Sigmoid colon (tissue), 7 donors: Measurements from ENCODE around the gene TEX28. TPM values are rescaled to one million over a fixed set of nuclear protein-coding genes. Genes with fewer than 3 reads are reported as not detected.
"Not testable (repeated sequence)": the region's sequence is repeated elsewhere in the genome, so short reads cannot be mapped to it uniquely, and the experiment has no call there.

Experiments used
- DNase-seq: peaks from one replicate; pipeline ENCODE4 v3.0.0-alpha.2; 2019
- H3K27ac ChIP-seq, 4 donors: fragments of 200-600 bp; sonication (generic); one replicate each; pipeline ENCODE4 v1.5.1; 2016 to 2019; ENCODE audit warnings: mild to moderate bottlenecking in 1 of 4
- H3K27me3 ChIP-seq, 3 donors: fragments of 200-600 bp; sonication (generic); one replicate each; pipeline ENCODE4 v1.5.1; 2019; ENCODE audit warnings: mild to moderate bottlenecking in 1 of 3
- H3K36me3 ChIP-seq, 4 donors: fragments of 200-600 bp; sonication (generic); one replicate each; pipeline ENCODE4 v1.5.1; 2016 to 2019
- H3K4me1 ChIP-seq, 4 donors: fragments of 200-600 bp; sonication (generic); one replicate each; pipeline ENCODE4 v1.5.1; 2017 to 2019
- H3K4me3 ChIP-seq, 4 donors: fragments of 200-600 bp; sonication (generic); one replicate each; pipeline ENCODE4 v1.5.1; 2017 to 2019; ENCODE audit warnings: mild to moderate bottlenecking in 2 of 4, moderate library complexity in 1 of 4
- H3K9me3 ChIP-seq, 4 donors: fragments of 200-600 bp in 3 of 4; sonication (generic) in 3 of 4; one replicate each; pipeline versions ENCODE4 v1.5.1 to v1.6.1; 2013 to 2019
- WGBS, 2 donors: extraction: QIAGEN DNeasy Blood & Tissue Kit; methylation state at CpG; one replicate each; pipeline ENCODE4 v1.1.7; 2013; 5-methylcytosine and 5-hydroxymethylcytosine counted together
- intact Hi-C: fragments of 100-400 bp; cut with DNase I; formaldehyde crosslinking; loops from one replicate; pipeline ENCODE4 v1.15.1; 2023
- polyA plus RNA-seq, 3 donors: library from polyadenylated mRNA; stranded (reverse); fragments of 200-250 nt; gene quantifications; one replicate each; pipeline ENCODE4 v1.2.3, GENCODE V29; 2013
- total RNA-seq, 4 donors: library from RNA; depleted of rRNA; stranded (reverse); fragments of >200 nt; gene quantifications; one replicate each; pipeline ENCODE4 v1.1.0, GENCODE V29; 2016
- donor health status: healthy with polysubstance abuse.
- donor health status: Bipolar disorder and iron deficiency.
- donor health status: healthy.

Gene TEX28
- total and polyA plus RNA-seq, 7 donors: not detected

GRCh38 chrX:154248076-154248475, 46.8 kb downstream of the TEX28 start:
- H3K4me3 ChIP-seq, H3K9me3 ChIP-seq, H3K27me3 ChIP-seq, DNase-seq, intact Hi-C loops, H3K4me1 ChIP-seq, H3K27ac ChIP-seq, H3K36me3 ChIP-seq: not testable (repeated sequence)
- WGBS, 2 donors: no CpG with 5 or more reads among the region's 10 CpGs

DNA sequence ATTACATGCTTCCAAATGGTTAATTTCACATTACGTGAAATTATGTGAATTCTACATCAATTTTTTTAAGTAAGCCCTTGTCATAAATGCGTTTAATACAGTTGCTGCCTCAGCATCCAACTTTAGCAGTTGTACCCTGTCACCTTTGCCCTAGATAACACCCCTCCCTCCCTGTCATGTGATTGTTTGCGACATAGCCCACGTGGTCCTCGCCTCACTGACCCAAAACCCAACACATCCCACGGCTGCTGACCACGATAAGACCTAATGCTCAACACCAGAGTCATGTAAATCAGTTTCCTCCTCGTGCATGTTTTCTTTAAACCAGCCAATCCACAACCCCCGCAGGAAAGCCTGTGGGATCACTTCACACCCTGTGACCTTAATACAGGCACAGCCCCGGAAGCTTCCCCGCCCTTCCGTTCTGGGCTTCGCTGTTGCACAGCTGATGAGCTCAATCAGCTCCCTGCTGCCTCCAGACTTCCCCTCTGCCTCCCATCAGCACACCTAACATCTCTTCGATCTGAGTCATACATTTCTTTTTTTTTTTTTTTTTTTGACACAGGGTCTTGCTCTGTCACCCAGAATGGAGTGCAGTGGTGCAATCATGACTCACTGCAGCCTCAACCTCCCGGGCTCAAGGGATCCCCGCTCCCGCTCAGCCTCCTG, 47.4 kb downstream of the TEX28 start:
- H3K9me3 ChIP-seq, DNase-seq, H3K36me3 ChIP-seq, H3K4me1 ChIP-seq, H3K27ac ChIP-seq, H3K4me3 ChIP-seq, intact Hi-C loops, H3K27me3 ChIP-seq: not testable (repeated sequence)
- WGBS, 2 donors: no CpG with 5 or more reads among the region's 17 CpGs

GRCh38 chrX:154239982-154240503, 54.9 kb downstream of the TEX28 start:
- H3K27me3 ChIP-seq, H3K36me3 ChIP-seq, intact Hi-C loops, H3K9me3 ChIP-seq, H3K27ac ChIP-seq, H3K4me3 ChIP-seq, H3K4me1 ChIP-seq: not testable (repeated sequence)
- WGBS, 2 donors: 90% methylated on average over 6 of the region's 8 CpGs; no CpG with 5 or more reads in 1 of the 2 donors
- DNase-seq: peak; percentile 29

- DNase-seq: not testable (repeated sequence)
Observed at GRCh38 chrX:154238939-154239559, 55.9 kb downstream of the TEX28 start.

DNA sequence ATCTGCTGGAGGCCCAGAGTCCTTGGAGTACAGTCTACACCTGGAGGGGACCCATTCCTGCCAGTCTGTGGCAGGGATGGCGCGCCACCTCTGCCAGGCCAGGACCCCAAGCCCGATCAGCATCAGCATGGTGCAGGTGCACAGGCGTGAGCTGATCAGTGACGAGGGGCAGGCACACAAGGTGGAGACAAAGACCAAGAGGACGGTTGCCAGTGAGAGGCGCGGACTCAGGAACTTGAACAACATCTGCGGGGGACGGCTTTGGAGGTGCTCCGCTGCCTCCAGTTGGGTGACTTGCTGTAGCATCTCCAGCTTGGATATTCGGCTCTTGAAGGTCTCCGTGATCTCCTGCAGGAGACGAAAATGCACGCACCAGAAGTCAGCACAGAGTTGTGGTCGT, 61.3 kb downstream of the TEX28 start:
- H3K27ac ChIP-seq, intact Hi-C loops, DNase-seq, H3K9me3 ChIP-seq, H3K4me3 ChIP-seq, H3K4me1 ChIP-seq, H3K36me3 ChIP-seq, H3K27me3 ChIP-seq: not testable (repeated sequence)
- WGBS, 2 donors: no CpG with 5 or more reads among the region's 16 CpGs

More at GRCh38 chrX:154238939-154239559, 55.9 kb downstream of the TEX28 start:
- H3K9me3 ChIP-seq, intact Hi-C loops, H3K4me1 ChIP-seq, H3K27me3 ChIP-seq, H3K36me3 ChIP-seq, H3K4me3 ChIP-seq, H3K27ac ChIP-seq: not testable (repeated sequence)
- WGBS, 2 donors: 85% methylated on average over 9 of the region's 11 CpGs; no CpG with 5 or more reads in 1 of the 2 donors

DNA sequence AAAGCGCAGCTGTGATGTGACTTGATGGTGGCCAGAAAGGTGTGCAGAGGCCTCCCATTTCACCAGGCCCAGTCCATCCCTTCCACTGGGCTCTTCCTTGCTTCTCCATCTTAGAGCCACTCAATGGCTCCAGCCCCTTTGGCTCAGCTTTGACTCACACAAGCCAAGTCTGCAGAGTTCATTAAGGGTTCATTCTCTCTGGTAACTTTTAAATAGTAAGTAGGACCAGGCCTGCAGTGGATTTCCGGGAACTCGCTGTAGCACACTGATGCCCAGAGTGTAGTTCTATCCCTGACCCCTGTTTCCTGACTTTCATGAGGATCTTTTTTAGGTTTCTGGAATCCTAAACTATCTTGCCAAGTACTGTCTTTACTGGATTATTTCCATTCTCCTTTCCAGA, 63.5 kb downstream of the TEX28 start:
- H3K4me1 ChIP-seq, H3K36me3 ChIP-seq, H3K27ac ChIP-seq, intact Hi-C loops, H3K4me3 ChIP-seq, DNase-seq, H3K27me3 ChIP-seq, H3K9me3 ChIP-seq: not testable (repeated sequence)
- no CpG with 5 or more reads among the region's 3 CpGs for WGBS, 2 donors

DNA sequence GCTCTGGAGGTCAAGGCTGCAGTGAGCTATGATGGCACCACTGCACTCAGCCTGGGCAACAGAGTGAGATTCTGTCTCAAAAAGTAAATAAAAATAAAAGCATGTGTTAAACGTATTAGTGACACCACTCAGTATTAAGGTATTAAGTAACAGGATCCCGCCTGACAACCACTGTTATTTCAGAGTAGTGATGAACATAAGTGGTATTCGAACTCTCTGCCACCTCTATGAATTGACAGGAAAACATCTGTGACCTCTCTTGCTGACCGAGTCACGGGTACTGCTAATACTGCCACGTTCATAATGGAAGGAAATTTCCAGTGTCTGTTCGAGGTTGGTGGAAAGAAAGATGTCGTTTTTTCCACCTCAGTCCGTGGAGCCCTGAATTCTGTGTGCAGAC, 68.2 kb downstream of the TEX28 start:
- H3K27me3 ChIP-seq, H3K4me1 ChIP-seq, H3K4me3 ChIP-seq, DNase-seq, H3K36me3 ChIP-seq, intact Hi-C loops, H3K27ac ChIP-seq, H3K9me3 ChIP-seq: not testable (repeated sequence)
- WGBS, 2 donors: no CpG with 5 or more reads among the region's 9 CpGs

DNA sequence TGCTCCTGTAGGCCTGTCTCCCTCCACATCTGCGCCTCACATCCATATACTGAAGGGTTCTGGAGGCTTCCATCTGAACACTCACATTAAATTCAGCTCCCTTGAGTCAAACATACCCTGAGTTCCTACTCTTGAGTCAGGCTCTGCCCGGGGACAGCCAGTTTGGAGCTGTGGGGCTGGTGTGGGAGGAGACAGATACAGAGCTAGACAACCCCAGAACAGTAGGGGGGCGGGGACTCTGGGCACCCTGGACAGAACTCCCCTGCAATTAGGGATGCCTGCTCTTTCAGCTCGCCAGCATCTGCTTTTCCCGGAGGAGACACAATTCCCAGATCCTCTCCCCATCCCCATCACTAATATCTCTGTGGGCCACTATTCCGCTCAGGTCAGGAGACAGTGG, 69.6 kb downstream of the TEX28 start:
- WGBS, 2 donors: no CpG with 5 or more reads among the region's 6 CpGs
- H3K9me3 ChIP-seq, DNase-seq, H3K4me3 ChIP-seq, H3K27me3 ChIP-seq, H3K4me1 ChIP-seq, intact Hi-C loops, H3K27ac ChIP-seq, H3K36me3 ChIP-seq: not testable (repeated sequence)

Other genes starting within 250 kb of the TEX28 start
- 10 to 100 TPM; 43.9 to 57.9 (median 49.6) TPM for gene MECP2, start 197.4 kb downstream of the TEX28 start, total RNA-seq
- gene MECP2, start 197.4 kb downstream of the TEX28 start, polyA plus RNA-seq: 10 to 100 TPM; 14.4 to 22.5 (median 18.7) TPM
- not detected for gene OPN1LW, start 150.9 kb downstream of the TEX28 start, total RNA-seq
- gene OPN1LW, start 150.9 kb downstream of the TEX28 start, polyA plus RNA-seq: not detected
- gene OPN1MW, start 112.5 kb downstream of the TEX28 start, total RNA-seq: not detected
- not detected for gene OPN1MW, start 112.5 kb downstream of the TEX28 start, polyA plus RNA-seq
- not detected for gene OPN1MW2, start 75.4 kb downstream of the TEX28 start, total RNA-seq
- not detected for gene OPN1MW2, start 75.4 kb downstream of the TEX28 start, polyA plus RNA-seq
- under 1 TPM in 1 of 4 donors, not detected in 3; 0.54 TPM for gene OPN1MW3, start 37.5 kb downstream of the TEX28 start, total RNA-seq
- not detected for gene OPN1MW3, start 37.5 kb downstream of the TEX28 start, polyA plus RNA-seq
- gene TKTL1, start 671 bp upstream of the TEX28 start, total RNA-seq: under 1 TPM in 1 of 4 donors, not detected in 3; under 0.01 TPM
- under 1 TPM in 1 of 3 donors, not detected in 2; 0.31 TPM for gene TKTL1, start 671 bp upstream of the TEX28 start, polyA plus RNA-seq
- 1,000 to 10,000 TPM; 2,494 to 9,435 (median 5,341) TPM for gene FLNA, start 79.5 kb upstream of the TEX28 start, total RNA-seq
- gene FLNA, start 79.5 kb upstream of the TEX28 start, polyA plus RNA-seq: 100 to 1,000 TPM in 1 of 3 donors, 10 to 100 TPM in 2; 27.0 to 442 (median 42.0) TPM
- gene EMD, start 84.2 kb upstream of the TEX28 start, total RNA-seq: 10 to 100 TPM; 44.3 to 66.8 (median 48.6) TPM
- 10 to 100 TPM; 40.7 to 87.9 (median 42.6) TPM for gene EMD, start 84.2 kb upstream of the TEX28 start, polyA plus RNA-seq
- 1,000 to 10,000 TPM; 3,138 to 8,651 (median 6,770) TPM for gene RPL10, start 103.3 kb upstream of the TEX28 start, total RNA-seq
- 1,000 to 10,000 TPM; 4,760 to 8,094 (median 5,003) TPM for gene RPL10, start 103.3 kb upstream of the TEX28 start, polyA plus RNA-seq
- 10 to 100 TPM; 10.9 to 21.8 (median 16.6) TPM for gene DNASE1L1, start 114.1 kb upstream of the TEX28 start, total RNA-seq
- 10 to 100 TPM; 15.5 to 25.7 (median 17.4) TPM for gene DNASE1L1, start 114.1 kb upstream of the TEX28 start, polyA plus RNA-seq
- 10 to 100 TPM; 35.7 to 58.2 (median 36.6) TPM for gene TAFAZZIN, start 116.4 kb upstream of the TEX28 start, total RNA-seq
- gene TAFAZZIN, start 116.4 kb upstream of the TEX28 start, polyA plus RNA-seq: 10 to 100 TPM in 1 of 3 donors, 1 to 10 TPM in 2; 8.4 to 48.0 (median 9.2) TPM
- 10 to 100 TPM; 16.5 to 54.6 (median 27.0) TPM for gene ATP6AP1, start 133.6 kb upstream of the TEX28 start, total RNA-seq
- gene ATP6AP1, start 133.6 kb upstream of the TEX28 start, polyA plus RNA-seq: 10 to 100 TPM; 18.6 to 87.7 (median 39.1) TPM
- gene GDI1, start 142.0 kb upstream of the TEX28 start, total RNA-seq: 100 to 1,000 TPM in 1 of 4 donors, 10 to 100 TPM in 3; 71.7 to 101 (median 86.1) TPM
- 10 to 100 TPM; 50.9 to 75.4 (median 51.1) TPM for gene GDI1, start 142.0 kb upstream of the TEX28 start, polyA plus RNA-seq
- gene FAM50A, start 149.0 kb upstream of the TEX28 start, total RNA-seq: 10 to 100 TPM; 40.5 to 78.1 (median 48.7) TPM
- 10 to 100 TPM; 61.9 to 85.1 (median 85.1) TPM for gene FAM50A, start 149.0 kb upstream of the TEX28 start, polyA plus RNA-seq
- 10 to 100 TPM in 1 of 4 donors, 1 to 10 TPM in 3; 3.1 to 12.7 (median 5.9) TPM for gene PLXNA3, start 163.2 kb upstream of the TEX28 start, total RNA-seq
- 10 to 100 TPM in 1 of 3 donors, 1 to 10 TPM in 2; 4.2 to 22.9 (median 8.6) TPM for gene PLXNA3, start 163.2 kb upstream of the TEX28 start, polyA plus RNA-seq
- gene LAGE3, start 184.2 kb upstream of the TEX28 start, total RNA-seq: 10 to 100 TPM; 15.5 to 32.7 (median 22.4) TPM
- gene LAGE3, start 184.2 kb upstream of the TEX28 start, polyA plus RNA-seq: 10 to 100 TPM; 12.7 to 25.4 (median 21.6) TPM
- gene UBL4A, start 191.5 kb upstream of the TEX28 start, total RNA-seq: 10 to 100 TPM; 31.6 to 51.0 (median 44.1) TPM
- 10 to 100 TPM; 36.5 to 44.4 (median 36.5) TPM for gene UBL4A, start 191.5 kb upstream of the TEX28 start, polyA plus RNA-seq
- gene SLC10A3, start 195.5 kb upstream of the TEX28 start, total RNA-seq: 10 to 100 TPM; 17.5 to 28.8 (median 20.7) TPM
- gene SLC10A3, start 195.5 kb upstream of the TEX28 start, polyA plus RNA-seq: 10 to 100 TPM; 12.9 to 22.6 (median 18.0) TPM
- gene FAM3A, start 221.1 kb upstream of the TEX28 start, total RNA-seq: 10 to 100 TPM; 30.7 to 49.0 (median 40.6) TPM
- gene FAM3A, start 221.1 kb upstream of the TEX28 start, polyA plus RNA-seq: 10 to 100 TPM; 49.7 to 64.9 (median 57.1) TPM